Testis (tissue), 3 donors: ENCODE measurements around the gene DHRS3. TPM values are rescaled to one million over a fixed set of nuclear protein-coding genes. Genes with fewer than 3 reads are reported as not detected.

ENCODE experiments used
- DNase-seq: peaks from one replicate; pipeline ENCODE4 v3.0.0-alpha.2; 2019
- H3K27ac ChIP-seq, 2 donors: fragments of 200-600 bp; sonication (generic); one replicate each; pipeline ENCODE4 v1.5.1; 2019
- H3K27me3 ChIP-seq: fragments of 200-600 bp; sonication (generic); one replicate; pipeline ENCODE4 v1.5.1; 2019
- H3K36me3 ChIP-seq: fragments of 200-600 bp; sonication (generic); one replicate; pipeline ENCODE4 v1.5.1; 2017; ENCODE audit warnings: low read depth; ENCODE audit errors: missing control alignments
- H3K4me1 ChIP-seq: fragments of 200-600 bp; sonication (generic); one replicate; pipeline ENCODE4 v1.5.1; 2019
- H3K4me3 ChIP-seq, 2 donors: fragments of 200-600 bp; sonication (generic); one replicate each; pipeline ENCODE4 v1.5.1; 2017 to 2019
- H3K9me3 ChIP-seq: fragments of 200-600 bp; sonication (generic); one replicate; pipeline ENCODE4 v1.5.1; 2017
- POLR2A ChIP-seq: fragments of 450-650 bp; IDR thresholded peaks from one replicate; pipeline ENCODE4 v1.6.1; 2017; ENCODE audit warnings: antibody characterized with exemption, mild to moderate bottlenecking, moderate library complexity
- WGBS, 2 donors: methylation state at CpG; one replicate each; pipeline ENCODE4 v1.1.5; 2018; 5-methylcytosine and 5-hydroxymethylcytosine counted together
- intact Hi-C: fragments of 100-400 bp; cut with DNase I; formaldehyde crosslinking; loops from one replicate; pipeline ENCODE4 v1.15.1; 2023; ENCODE audit warnings: low total_unique reads
- polyA plus RNA-seq: library from polyadenylated mRNA; stranded (reverse); fragments of 350-450 nt; fragmentation: Illumina TruSeq; extraction: RNeasy Lipid Tissue Mini Kit (QIAGEN cat#74804); gene quantifications from one replicate; pipeline ENCODE4 v1.2.3, GENCODE V29; 2014; ENCODE audit warnings: low read depth, low replicate concordance; ENCODE audit not compliant: insufficient read depth
- total RNA-seq, 2 donors: library from RNA; depleted of rRNA; stranded (reverse); fragments of >200 nt; gene quantifications; one replicate each; pipeline ENCODE4 v1.2.3, GENCODE V29; 2016
- TF ChIP-seq, protein P1 (sequence below), 3 experiments: fragments of 450-650 bp in 2 of 3; fragments of 200-600 bp in 1 of 3; sonication (generic) in 1 of 3; IDR thresholded peaks; one replicate each; pipeline ENCODE4 v1.5.1; 2016 to 2019; ENCODE audit warnings: antibody characterized with exemption in 3 of 3, mild to moderate bottlenecking in 2 of 3, moderate library complexity in 1 of 3

DHRS3 gene
- total and polyA plus RNA-seq, 3 donors from 2014 or later, result 27.1 to 38.7 (median 30.2) TPM

DNA sequence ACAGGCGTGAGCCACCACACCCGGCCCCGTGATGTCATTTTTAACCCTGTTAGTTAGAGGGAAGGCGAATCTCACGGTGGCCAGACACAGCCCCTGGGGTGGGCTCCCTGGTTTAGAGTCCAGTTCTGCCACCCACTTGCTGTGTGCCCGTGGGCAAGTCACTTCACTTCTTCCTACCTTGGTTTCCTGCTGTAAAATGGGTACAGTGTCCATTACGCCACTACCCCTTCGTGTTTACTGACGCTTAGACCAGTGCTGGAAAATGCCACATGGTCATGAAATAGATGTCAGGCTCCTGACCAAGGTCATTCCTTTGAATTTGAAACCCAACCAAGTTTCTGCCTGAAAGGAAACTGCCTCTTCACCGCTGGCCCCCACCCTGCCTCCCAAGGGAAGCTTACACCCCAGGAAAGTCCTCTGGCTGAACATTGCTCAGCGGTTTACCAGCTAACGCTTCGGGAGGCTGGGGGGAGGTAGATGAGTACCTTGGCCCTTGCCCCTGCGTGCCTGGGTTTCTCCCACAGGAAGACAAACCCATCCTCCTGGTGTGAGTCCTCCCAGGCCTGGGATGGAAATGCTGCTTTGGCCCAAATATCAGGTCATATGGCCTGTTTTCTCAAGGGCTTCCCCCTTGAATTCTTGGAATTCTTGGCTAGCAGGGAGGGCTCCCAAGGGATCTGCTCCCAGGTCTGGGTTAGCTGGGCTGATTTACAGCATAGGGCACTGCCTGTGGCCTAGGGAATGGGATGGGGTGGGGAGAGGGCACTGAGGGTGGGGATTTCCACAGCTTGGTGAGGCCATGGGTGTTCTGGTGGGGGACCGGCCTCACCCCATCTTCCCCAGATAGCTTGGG, 18.3 kb upstream of the DHRS3 start:
- Histone ChIP-seq H3K36me3 (no peaks in the 10 kb centered on the region), H3K4me3 (no peak overlapping the region), H3K4me1 (peaks cover 6% of the 10 kb centered on the region), H3K9me3 (no peaks in the 10 kb centered on the region), H3K27me3 (no peaks in the 10 kb centered on the region), H3K27ac (no peak overlapping the region)
- WGBS, 2 donors, result 63 to 82% methylated on average over 8 to 15 of the region's 15 CpGs
- DNase-seq, result peak; percentile 46
- TF ChIP-seq, protein P1, sequence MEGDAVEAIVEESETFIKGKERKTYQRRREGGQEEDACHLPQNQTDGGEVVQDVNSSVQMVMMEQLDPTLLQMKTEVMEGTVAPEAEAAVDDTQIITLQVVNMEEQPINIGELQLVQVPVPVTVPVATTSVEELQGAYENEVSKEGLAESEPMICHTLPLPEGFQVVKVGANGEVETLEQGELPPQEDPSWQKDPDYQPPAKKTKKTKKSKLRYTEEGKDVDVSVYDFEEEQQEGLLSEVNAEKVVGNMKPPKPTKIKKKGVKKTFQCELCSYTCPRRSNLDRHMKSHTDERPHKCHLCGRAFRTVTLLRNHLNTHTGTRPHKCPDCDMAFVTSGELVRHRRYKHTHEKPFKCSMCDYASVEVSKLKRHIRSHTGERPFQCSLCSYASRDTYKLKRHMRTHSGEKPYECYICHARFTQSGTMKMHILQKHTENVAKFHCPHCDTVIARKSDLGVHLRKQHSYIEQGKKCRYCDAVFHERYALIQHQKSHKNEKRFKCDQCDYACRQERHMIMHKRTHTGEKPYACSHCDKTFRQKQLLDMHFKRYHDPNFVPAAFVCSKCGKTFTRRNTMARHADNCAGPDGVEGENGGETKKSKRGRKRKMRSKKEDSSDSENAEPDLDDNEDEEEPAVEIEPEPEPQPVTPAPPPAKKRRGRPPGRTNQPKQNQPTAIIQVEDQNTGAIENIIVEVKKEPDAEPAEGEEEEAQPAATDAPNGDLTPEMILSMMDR (IDR thresholded peaks at IDR 0.05), result no peak
- no peak for TF ChIP-seq POLR2A
- intact Hi-C loops, result no loop called here

DNA sequence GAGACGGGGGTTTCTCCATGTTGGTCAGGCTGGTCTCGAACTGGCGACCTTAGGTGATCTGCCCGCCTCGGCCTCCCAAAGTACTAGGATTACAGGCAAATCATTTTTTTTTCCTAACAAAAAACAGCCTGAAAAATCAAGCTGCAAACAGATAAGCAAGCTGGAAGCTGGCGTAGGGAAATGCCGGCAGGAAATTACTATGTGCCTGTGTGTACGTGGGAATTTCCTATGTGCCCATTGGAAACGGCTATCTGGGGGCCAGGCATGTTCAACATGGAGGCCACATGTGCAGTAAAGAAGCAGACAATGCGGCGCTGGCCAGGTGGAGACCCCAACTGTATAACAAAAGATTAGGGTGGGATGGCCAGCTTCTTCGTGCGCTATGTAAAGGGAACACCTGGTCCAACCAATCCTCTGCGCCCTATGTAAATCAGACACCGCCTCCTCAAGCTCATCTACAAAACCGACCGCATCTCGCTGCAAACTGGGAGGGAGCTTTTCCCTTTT, 16.7 kb upstream of the DHRS3 start:
- DNase-seq, result no peak
- H3K9me3 ChIP-seq, result no peaks in the 10 kb centered on the region
- intact Hi-C loops, result no loop called here
- H3K4me3 ChIP-seq, result peak overlapping the region in 1 of 2 donors; percentile 17
- TF ChIP-seq POLR2A, result no peak
- TF ChIP-seq, protein P1 (IDR thresholded peaks at IDR 0.05), result no peak
- H3K27ac ChIP-seq, result no peak overlapping the region
- no peaks in the 10 kb centered on the region for H3K27me3 ChIP-seq
- H3K4me1 ChIP-seq, result peaks cover 6% of the 10 kb centered on the region
- H3K36me3 ChIP-seq, result no peaks in the 10 kb centered on the region
- WGBS, 2 donors, result 50 to 67% methylated on average over 18 of the region's 18 CpGs

DNA sequence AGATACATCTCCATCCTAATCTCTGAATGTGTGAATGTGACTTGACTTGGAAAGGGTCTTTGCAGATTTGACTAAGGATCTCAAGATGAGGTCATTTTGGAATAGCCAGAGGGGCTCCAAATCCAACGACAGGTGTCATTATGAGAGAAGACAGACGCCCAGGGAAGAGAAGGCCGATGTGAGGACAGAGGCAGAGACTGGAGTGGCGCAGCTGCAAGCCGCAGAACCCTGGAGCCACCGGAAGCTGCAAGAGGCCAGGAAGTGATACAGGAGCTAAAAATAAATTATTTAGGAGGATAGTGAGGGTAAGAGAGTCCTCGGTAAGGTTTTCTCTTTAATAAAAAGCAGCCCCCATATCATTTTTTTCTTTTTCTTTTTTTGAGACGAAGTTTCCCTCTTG, 16.1 kb upstream of the DHRS3 start:
- 48 to 58% methylated on average over 8 of the region's 8 CpGs for WGBS, 2 donors
- H3K4me1 ChIP-seq, result peaks cover 6% of the 10 kb centered on the region
- no peaks in the 10 kb centered on the region for H3K36me3 ChIP-seq
- H3K9me3 ChIP-seq, result no peaks in the 10 kb centered on the region
- no peak overlapping the region for H3K27ac ChIP-seq
- H3K4me3 ChIP-seq, result peak overlapping the region in 1 of 2 donors; percentile 17
- no peak for DNase-seq
- intact Hi-C loops, result no loop called here
- H3K27me3 ChIP-seq, result no peaks in the 10 kb centered on the region
- TF ChIP-seq, protein P1 (IDR thresholded peaks at IDR 0.05), result no peak
- no peak for TF ChIP-seq POLR2A

DNA sequence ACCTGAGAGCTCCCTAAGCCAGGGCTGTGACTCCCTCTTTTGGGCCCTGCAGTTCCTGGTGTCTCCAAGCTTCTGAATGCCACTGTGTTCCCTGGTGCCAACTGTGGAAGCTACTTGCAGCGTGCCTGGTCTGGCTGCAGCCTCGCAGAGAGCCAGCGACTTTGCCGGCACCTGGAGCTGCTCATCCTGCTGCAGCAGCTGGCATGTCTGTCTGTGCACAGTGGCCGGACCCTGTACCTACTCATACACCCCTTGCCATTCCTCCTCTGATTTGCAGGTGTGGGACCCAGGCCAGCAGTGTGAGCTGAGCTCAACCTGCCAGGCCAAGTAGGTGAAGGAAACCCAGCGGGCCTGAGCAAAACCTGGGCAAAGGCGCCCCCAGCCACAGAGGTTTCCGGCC, 13.6 kb upstream of the DHRS3 start:
- no peaks in the 10 kb centered on the region for H3K9me3 ChIP-seq
- H3K36me3 ChIP-seq, result no peaks in the 10 kb centered on the region
- 88 to 96% methylated on average over 4 to 7 of the region's 8 CpGs for WGBS, 2 donors
- no peak for DNase-seq
- H3K4me1 ChIP-seq, result peaks cover 6% of the 10 kb centered on the region
- H3K27me3 ChIP-seq, result no peaks in the 10 kb centered on the region
- no peak for TF ChIP-seq POLR2A
- TF ChIP-seq, protein P1 (IDR thresholded peaks at IDR 0.05), result no peak
- H3K4me3 ChIP-seq, result no peak overlapping the region
- intact Hi-C loops, result no loop called here
- H3K27ac ChIP-seq, result no peak overlapping the region
